GM13977 (cell line): ENCODE data around the gene SMIM41.

Experiments used
- DNase-seq: peaks from one replicate; pipeline ENCODE4 v3.0.0; 2012; ENCODE audit warnings: low spot score
- in situ Hi-C: fragments of 300-500 bp; cut with MboI; formaldehyde crosslinking; loops from one replicate; pipeline ENCODE4 v1.12.0; 2022; ENCODE audit warnings: low sequenced_read_pairs, low pct_unique_long_range_greater_than_20kb, mixed read lengths, inconsistent platforms; ENCODE audit not compliant: unreplicated experiment
- TF ChIP-seq, protein P1 (sequence below): IDR thresholded peaks from 2 replicates; pipeline ENCODE4 v1.5.1; 2012; ENCODE audit warnings: mild to moderate bottlenecking, control low read depth; ENCODE audit not compliant: insufficient read depth; ENCODE audit errors: extremely low read depth, missing control alignments

The SMIM41 gene

DNA sequence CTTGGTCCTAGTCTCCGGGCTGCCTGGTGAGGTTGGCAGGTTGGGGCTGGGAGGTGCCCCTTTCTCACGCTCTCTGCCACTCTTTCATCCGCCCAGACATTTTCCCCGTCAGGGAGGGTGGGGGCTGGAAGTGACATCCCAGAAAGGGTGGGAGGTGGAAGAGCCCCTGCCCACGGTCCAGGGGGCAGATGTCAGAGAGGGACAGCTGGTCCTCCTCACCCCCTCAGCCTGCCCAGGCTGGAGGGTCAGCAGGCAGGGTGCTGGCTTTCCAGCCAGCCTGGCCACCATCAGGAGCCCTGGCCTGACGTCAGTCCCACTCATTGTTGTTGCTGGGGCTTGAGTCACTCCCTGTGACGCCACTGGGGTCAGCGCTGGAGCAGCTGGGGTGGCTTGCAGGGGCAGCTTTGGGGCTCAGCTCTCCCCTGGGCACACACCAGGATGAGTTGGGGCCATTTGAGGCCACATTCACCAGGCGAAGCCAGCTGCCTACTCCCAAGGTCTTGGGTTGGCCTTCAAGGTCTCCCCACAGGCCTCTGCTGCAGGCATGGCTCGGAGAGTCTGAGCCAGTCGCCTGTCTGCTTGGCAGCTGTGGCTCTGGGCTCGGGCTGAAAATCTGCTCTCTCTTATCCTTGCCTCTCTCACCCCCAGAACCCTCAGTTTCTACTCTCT is 15.4 kb upstream of the SMIM41 start:
- TF ChIP-seq, protein P1, sequence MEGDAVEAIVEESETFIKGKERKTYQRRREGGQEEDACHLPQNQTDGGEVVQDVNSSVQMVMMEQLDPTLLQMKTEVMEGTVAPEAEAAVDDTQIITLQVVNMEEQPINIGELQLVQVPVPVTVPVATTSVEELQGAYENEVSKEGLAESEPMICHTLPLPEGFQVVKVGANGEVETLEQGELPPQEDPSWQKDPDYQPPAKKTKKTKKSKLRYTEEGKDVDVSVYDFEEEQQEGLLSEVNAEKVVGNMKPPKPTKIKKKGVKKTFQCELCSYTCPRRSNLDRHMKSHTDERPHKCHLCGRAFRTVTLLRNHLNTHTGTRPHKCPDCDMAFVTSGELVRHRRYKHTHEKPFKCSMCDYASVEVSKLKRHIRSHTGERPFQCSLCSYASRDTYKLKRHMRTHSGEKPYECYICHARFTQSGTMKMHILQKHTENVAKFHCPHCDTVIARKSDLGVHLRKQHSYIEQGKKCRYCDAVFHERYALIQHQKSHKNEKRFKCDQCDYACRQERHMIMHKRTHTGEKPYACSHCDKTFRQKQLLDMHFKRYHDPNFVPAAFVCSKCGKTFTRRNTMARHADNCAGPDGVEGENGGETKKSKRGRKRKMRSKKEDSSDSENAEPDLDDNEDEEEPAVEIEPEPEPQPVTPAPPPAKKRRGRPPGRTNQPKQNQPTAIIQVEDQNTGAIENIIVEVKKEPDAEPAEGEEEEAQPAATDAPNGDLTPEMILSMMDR, result no peak
- in situ Hi-C loops, result no loop called here
- no peak for DNase-seq

DNA sequence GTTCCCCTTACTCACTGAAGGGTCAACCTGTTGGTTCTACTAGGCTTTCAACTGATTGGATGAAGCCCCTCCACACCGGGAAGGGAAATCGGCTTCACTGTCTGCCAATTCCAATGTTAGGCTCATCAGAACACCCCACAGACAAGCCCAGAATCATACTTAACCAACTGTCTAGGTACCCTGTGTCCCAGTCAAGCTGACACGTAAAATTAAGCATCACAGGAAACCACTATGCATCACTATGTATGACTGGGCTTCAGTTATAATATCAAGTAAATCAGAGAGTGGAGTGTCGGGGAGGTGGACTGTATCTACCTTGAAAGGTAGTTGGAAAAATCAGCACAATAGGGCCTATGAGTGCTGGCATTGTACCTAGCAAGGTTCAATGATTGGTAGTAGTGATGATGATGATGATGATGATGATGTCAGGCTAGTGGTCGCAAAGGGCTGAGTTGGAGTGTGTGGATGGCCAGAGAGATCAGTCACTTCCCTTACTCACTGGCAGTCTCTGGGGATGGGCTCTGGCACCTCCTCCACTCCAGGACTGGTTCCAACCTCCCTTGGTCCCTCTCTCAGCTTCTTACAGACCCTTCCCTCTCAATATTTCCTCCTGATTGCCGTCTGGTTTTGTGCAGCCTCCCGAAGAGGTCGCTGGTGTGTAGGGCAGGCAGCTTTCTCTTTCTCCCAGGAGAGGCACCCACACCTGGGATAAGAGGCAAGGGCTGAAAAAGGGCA is 13.0 kb upstream of the SMIM41 start:
- TF ChIP-seq, protein P1, result no peak
- in situ Hi-C loops, result no loop called here
- no peak for DNase-seq

DNA sequence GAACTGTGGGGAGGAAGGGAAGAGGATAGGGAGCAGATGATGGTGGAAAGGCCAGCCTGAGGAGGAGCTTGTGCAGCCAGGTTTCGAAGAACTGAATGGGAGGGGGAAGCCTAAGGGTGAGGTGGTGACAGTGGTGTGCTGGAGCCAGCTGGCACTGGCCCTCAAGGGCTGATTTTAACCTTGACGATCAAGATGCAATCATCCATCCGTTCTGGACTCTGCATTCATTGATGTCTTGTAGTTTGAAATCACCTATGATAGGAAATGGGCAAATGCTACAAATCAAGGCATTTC is 12.5 kb upstream of the SMIM41 start:
- TF ChIP-seq, protein P1, result no peak
- no peak for DNase-seq
- in situ Hi-C loops, result no loop called here

DNA sequence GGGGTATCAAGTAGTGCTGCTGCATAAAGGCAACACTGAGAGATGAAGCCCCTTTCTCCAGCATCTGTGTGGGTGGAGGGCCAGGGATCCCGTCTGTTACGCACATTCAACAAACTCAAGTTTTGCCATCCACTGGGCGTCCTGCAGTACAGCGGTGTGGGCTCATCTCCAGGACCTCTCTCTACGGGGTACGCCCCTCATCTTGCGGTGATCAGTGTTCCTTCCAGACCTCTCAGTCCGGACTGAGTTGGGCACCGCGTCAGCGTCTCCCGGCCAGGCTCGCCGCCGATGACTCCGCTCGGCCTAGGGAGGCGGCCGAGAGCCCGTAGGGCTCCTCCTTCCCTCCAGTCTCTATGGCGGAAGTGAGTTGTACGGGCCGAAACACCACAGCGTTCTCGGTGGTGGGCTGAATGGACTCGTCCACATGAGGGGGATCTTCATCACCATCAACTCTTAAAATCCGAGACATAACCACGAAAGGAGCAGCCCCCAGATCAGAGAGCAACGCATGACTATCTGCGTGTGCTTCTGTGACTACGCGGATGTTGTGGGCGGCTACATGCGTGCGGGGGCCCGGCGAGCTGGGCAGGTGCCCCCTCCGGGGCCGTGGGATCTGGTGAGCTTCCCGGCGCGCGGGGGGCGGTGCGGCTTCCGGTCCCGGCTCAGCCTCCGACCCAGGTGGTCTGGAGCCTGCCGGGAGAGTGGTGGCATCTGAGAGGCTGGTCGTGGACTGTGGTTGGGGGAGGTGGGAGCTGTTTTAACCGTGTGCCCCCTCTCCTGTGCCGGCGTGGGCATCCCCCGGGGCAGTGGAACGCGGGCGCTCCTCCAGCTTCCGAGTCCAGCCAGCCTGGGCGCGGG is 9.9 kb upstream of the SMIM41 start, which contains the start of gene ATG101:
ATG101 (plus strand) TSS at position 652 of the 858 bp plus-strand sequence. CDS start 3,673 bp downstream, outside the sequence.
- in situ Hi-C loops, result no loop called here
- TF ChIP-seq, protein P1, result peak; percentile 93

DNA sequence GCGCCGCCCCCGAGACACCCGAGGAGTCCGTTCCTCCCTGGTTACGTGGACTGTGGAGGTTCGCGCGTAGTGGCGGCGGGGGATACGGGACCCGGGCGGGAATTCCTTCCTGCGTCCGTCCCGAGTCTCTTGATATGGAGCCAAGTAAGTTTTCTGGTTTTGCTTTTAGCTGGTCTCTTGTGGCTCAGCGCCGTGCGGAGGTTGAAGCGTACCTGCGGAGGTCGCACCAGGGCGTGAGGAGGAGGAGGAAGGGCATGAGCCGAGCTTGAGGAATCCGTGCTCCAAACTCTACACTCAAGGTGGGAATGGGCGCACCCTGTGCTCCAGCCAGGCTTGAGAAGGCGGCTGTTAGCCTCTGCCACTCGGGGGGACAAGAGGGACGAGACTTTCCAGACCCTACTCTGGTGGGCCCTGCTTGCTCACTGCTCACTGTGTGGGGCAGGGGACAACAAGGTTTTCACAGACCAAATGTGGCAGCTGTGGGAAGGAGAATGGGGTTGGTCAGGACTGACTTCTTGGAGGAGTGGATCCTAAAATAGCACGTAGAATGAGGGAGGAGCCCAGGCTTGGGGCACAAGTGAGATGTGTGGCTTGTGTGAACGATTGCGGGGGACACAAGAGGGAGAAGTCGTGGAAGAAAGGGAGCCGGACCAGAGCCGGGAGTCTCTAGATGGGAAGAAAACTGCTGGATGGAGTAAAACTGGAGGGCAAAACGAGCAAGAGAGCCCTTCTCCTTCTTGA is 9.1 kb upstream of the SMIM41 start:
- DNase-seq, result no peak
- in situ Hi-C loops, result no loop called here
- TF ChIP-seq, protein P1, result no peak

More for the DNA sequence above, 9.9 kb upstream of the SMIM41 start, which contains the start of gene ATG101:
- peak; percentile 97 for DNase-seq
